Gastroesophageal sphincter (tissue), 4 donors: ENCODE data around the gene PDE10A. TPM values are rescaled to one million over a fixed set of nuclear protein-coding genes. Genes with fewer than 3 reads are reported as not detected.

ENCODE experiments used
- ATAC-seq: fragments of 150-250 bp; one replicate; pipeline ENCODE4 v1.9.1; 2016; ENCODE audit warnings: mild to moderate bottlenecking, moderate library complexity
- H3K27ac ChIP-seq, 4 donors: fragments of 200-600 bp; sonication (generic) in 3 of 4; 1 replicate in 3 of 4; 2 replicates in 1 of 4; pipeline ENCODE4 v1.5.1; 2016 to 2019
- H3K27me3 ChIP-seq: fragments of 200-600 bp; sonication (generic); one replicate; pipeline ENCODE4 v1.5.1; 2019
- H3K36me3 ChIP-seq, 2 donors: fragments of 200-600 bp; sonication (generic); one replicate each; pipeline ENCODE4 v1.5.1; 2019; ENCODE audit warnings: control low read depth in 1 of 2
- H3K4me1 ChIP-seq, 3 donors: fragments of 200-600 bp; sonication (generic); 1 replicate in 2 of 3; 2 replicates in 1 of 3; pipeline ENCODE4 v1.5.1; 2016 to 2019; ENCODE audit warnings: control low read depth in 2 of 3
- H3K4me3 ChIP-seq, 2 donors: fragments of 200-600 bp; sonication (generic); one replicate each; pipeline ENCODE4 v1.5.1; 2019; ENCODE audit warnings: mild to moderate bottlenecking in 1 of 2, moderate library complexity in 1 of 2
- H3K9me3 ChIP-seq, 3 donors: fragments of 200-600 bp; sonication (generic); one replicate each; pipeline ENCODE4 v1.5.1; 2017 to 2019; ENCODE audit warnings: control low read depth in 2 of 3
- EP300 ChIP-seq: sonication (generic); formaldehyde crosslinking; IDR thresholded peaks from one replicate; pipeline ENCODE4 v1.6.1; 2017; ENCODE audit warnings: antibody characterized with exemption, mild to moderate bottlenecking
- POLR2A ChIP-seq, 2 donors: fragments of 450-650 bp; IDR thresholded peaks; one replicate each; pipeline ENCODE4 v1.6.1; 2017; ENCODE audit warnings: antibody characterized with exemption in 2 of 2, mild to moderate bottlenecking in 2 of 2, moderate library complexity in 1 of 2
- POLR2AphosphoS5 ChIP-seq: sonication (generic); formaldehyde crosslinking; IDR thresholded peaks from one replicate; pipeline ENCODE4 v1.6.1; 2017; ENCODE audit warnings: antibody characterized with exemption
- WGBS, 2 donors: methylation state at CpG; one replicate each; pipeline ENCODE4 v1.1.5; 2018; ENCODE audit warnings: low coverage in 1 of 2; 5-methylcytosine and 5-hydroxymethylcytosine counted together
- total RNA-seq, 4 donors: library from RNA; depleted of rRNA; stranded (reverse); fragments of >200 nt; gene quantifications; one replicate each; pipeline ENCODE4 v1.1.0, GENCODE V29; 2016
- TF ChIP-seq, protein P1 (sequence below), 4 experiments: fragments of 200-600 bp in 2 of 4; fragments of 450-650 bp in 2 of 4; sonication (generic) in 1 of 4; IDR thresholded peaks; one replicate each; pipeline ENCODE4 v1.5.1; 2017 to 2019; ENCODE audit warnings: antibody characterized with exemption in 4 of 4, mild to moderate bottlenecking in 2 of 4, moderate library complexity in 2 of 4

The PDE10A gene
- total RNA-seq, 4 donors from 2014 or later = 2.5 to 12.1 (median 4.0) TPM

DNA sequence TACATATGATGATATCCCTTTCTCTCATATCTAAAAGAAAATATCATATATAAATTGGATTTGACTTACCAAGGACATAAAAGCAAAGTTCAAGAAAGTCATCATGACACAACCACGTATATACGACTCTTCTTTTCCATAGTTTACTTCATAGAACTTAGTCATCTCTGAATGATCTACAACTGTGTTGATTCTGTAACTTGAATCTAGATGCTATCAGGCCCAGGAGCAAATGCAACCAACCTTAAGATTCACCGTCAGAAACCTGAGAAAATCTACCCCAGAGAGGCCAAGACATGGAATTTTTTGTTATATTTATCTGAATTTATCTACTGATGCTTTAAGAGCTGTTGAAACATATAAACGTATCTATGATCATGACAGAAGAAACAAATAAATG is 165.6 kb downstream of the PDE10A start:
- no peaks in the 10 kb centered on the region for H3K4me1 ChIP-seq
- no peaks in the 10 kb centered on the region for H3K9me3 ChIP-seq
- H3K27me3 ChIP-seq = no peaks in the 10 kb centered on the region
- 91 to 92% methylated on average over 4 of the region's 4 CpGs for WGBS, 2 donors
- H3K27ac ChIP-seq = no peak overlapping the region
- TF ChIP-seq POLR2AphosphoS5 (no peak), POLR2A (IDR thresholded peaks at IDR 0.05) (no peak), EP300 (no peak)
- TF ChIP-seq, protein P1, sequence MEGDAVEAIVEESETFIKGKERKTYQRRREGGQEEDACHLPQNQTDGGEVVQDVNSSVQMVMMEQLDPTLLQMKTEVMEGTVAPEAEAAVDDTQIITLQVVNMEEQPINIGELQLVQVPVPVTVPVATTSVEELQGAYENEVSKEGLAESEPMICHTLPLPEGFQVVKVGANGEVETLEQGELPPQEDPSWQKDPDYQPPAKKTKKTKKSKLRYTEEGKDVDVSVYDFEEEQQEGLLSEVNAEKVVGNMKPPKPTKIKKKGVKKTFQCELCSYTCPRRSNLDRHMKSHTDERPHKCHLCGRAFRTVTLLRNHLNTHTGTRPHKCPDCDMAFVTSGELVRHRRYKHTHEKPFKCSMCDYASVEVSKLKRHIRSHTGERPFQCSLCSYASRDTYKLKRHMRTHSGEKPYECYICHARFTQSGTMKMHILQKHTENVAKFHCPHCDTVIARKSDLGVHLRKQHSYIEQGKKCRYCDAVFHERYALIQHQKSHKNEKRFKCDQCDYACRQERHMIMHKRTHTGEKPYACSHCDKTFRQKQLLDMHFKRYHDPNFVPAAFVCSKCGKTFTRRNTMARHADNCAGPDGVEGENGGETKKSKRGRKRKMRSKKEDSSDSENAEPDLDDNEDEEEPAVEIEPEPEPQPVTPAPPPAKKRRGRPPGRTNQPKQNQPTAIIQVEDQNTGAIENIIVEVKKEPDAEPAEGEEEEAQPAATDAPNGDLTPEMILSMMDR (IDR thresholded peaks at IDR 0.05) = no peak
- H3K36me3 ChIP-seq = no peaks in the 10 kb centered on the region
- H3K4me3 ChIP-seq = no peak overlapping the region
- ATAC-seq = no peak

DNA sequence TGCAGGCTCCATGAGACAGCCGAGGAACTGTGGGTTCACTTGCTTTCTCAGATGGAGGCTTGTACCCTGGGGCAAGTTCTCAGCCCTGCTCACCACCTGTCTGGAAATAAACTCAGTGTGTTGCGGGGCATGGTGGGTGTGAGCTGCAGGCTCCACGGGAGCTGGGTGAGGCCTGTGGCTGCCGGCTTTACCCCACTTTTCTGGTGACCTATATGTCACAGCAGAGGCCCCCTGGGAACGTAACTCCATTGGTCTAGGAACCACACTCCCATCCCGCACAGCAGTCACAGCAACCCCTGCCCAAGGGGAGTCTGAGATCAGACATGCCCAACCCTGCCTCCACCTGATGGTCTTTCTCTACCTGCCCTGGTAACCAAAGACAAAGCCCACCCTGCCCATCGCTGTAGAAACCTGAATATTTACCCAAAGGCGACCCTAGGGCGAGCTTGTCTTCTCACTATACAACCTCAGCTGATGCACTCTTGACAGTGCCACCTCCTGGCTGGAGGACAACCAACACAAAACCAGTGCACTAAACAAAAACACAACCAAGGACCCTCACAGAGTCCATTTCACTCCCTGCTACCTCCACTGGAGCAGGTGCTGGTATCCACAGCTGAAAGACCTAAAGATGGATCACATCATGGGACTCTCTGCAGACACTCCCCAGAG is 174.3 kb downstream of the PDE10A start:
- no peaks in the 10 kb centered on the region for H3K4me1 ChIP-seq
- no peak overlapping the region for H3K4me3 ChIP-seq
- no peaks in the 10 kb centered on the region for H3K36me3 ChIP-seq
- TF ChIP-seq, protein P1 (IDR thresholded peaks at IDR 0.05) = no peak
- TF ChIP-seq EP300 (no peak), POLR2AphosphoS5 (no peak), POLR2A (IDR thresholded peaks at IDR 0.05) (no peak)
- 98 to 100% methylated on average over 2 to 4 of the region's 9 CpGs for WGBS, 2 donors
- ATAC-seq = no peak
- H3K27ac ChIP-seq = no peak overlapping the region
- H3K9me3 ChIP-seq = peaks cover 0 to 3% (median 0%) of the 10 kb centered on the region in 3 donors
- no peaks in the 10 kb centered on the region for H3K27me3 ChIP-seq

DNA sequence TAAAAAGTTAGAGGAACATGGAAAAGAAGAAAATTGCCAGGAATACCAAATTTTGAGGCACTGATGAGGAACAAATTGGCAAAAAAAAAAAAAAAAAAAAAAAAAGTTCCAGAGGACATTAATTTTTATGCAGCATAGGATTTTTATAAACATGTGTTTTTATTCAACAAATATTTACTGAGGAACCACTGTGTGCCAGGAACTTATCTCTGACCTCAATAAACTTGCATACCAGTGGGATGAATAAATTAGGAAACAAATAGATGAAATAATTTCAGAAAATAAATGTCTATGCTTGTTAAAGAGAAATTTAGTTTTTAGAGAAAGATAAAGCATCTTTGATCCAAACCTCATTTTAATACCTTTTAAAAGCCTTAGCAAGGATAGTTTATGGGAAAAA is 175.1 kb downstream of the PDE10A start:
- H3K9me3 ChIP-seq = peaks cover 0 to 3% (median 0%) of the 10 kb centered on the region in 3 donors
- no peaks in the 10 kb centered on the region for H3K36me3 ChIP-seq
- no peak overlapping the region for H3K27ac ChIP-seq
- no peaks in the 10 kb centered on the region for H3K4me1 ChIP-seq
- H3K27me3 ChIP-seq = no peaks in the 10 kb centered on the region
- TF ChIP-seq POLR2A (IDR thresholded peaks at IDR 0.05) (no peak), POLR2AphosphoS5 (no peak), EP300 (no peak)
- TF ChIP-seq, protein P1 (IDR thresholded peaks at IDR 0.05) = no peak
- H3K4me3 ChIP-seq = no peak overlapping the region
- no peak for ATAC-seq

DNA sequence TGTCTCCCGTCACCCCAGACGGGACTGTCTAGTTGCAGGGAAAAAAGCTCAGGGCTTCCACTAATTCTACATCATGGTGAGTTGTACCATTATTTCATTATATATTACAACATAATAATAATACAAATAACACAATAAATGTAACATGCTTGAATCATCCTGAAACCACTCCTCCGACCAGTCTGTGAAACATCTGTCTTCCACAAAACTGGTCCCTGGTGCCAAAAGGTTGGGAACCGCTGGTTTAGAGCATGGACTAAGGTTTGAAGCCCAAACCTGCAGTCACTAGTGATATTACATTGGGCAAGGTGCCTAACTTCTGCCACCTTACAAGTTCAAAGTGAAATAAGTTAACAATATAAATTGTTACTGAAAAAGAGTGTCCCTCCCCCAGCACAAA is 175.7 kb downstream of the PDE10A start:
- no peaks in the 10 kb centered on the region for H3K27me3 ChIP-seq
- TF ChIP-seq, protein P1 (IDR thresholded peaks at IDR 0.05) = no peak
- TF ChIP-seq EP300 (no peak), POLR2AphosphoS5 (no peak), POLR2A (IDR thresholded peaks at IDR 0.05) (no peak)
- H3K36me3 ChIP-seq = no peaks in the 10 kb centered on the region
- no peaks in the 10 kb centered on the region for H3K4me1 ChIP-seq
- no peak for ATAC-seq
- no peak overlapping the region for H3K4me3 ChIP-seq
- peaks cover 0 to 3% (median 0%) of the 10 kb centered on the region in 3 donors for H3K9me3 ChIP-seq
- H3K27ac ChIP-seq = no peak overlapping the region
- WGBS, 2 donors = 71 to 73% methylated on average over 1 to 4 of the region's 4 CpGs
